HG02798 (cell line): Measurements from ENCODE around the gene SALL3.
"Not testable (repeated sequence)": the region's sequence is repeated elsewhere in the genome, so short reads cannot be mapped to it uniquely, and the experiment has no call there.

ENCODE experiments used
- ATAC-seq: cut with Tn5 transposase; IDR thresholded peaks from one replicate; pipeline ENCODE4 v1.9.1; 2021; ENCODE audit warnings: mild to moderate bottlenecking; ENCODE audit not compliant: unreplicated experiment, poor library complexity

SALL3 gene

DNA sequence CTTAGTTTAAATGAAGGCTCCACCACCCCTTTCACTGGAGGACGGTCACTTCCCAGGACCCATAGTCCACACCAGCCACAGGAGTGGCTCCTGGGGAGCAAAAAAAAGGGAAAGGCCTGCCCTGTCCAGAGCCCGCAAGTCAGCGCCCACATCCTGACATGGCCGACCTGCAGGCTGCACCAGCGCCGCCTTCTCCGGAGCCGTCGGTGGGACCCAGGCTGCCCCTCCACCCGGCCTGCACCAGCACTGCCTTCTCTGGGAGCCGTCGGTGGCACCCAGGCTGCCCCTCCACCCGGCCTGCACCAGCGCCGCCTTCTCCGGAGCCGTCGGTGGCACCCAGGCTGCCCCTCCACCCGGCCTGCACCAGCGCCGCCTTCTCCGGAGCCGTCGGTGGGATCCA, 14.9 kb upstream of the SALL3 start:
- not testable (repeated sequence) for ATAC-seq

DNA sequence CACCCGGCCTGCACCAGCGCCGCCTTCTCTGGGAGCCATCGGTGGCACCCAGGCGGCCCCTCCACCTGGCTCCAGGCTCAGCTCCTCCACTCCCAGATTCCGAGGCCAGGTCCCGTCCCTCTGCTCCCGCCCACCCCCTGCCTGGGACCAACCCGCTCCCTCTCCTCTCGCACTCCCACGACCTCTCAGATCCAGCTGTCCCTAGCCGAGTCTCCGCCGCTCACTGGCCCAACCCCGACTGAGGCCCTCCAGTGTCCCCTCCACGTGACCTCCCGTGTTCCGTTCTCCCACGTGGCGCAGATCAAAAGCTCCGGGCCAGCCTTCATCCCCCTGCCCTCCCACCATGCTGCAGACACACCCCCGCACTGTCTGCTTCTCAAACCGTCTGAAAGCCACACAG, 14.4 kb upstream of the SALL3 start:
- ATAC-seq: no peak

DNA sequence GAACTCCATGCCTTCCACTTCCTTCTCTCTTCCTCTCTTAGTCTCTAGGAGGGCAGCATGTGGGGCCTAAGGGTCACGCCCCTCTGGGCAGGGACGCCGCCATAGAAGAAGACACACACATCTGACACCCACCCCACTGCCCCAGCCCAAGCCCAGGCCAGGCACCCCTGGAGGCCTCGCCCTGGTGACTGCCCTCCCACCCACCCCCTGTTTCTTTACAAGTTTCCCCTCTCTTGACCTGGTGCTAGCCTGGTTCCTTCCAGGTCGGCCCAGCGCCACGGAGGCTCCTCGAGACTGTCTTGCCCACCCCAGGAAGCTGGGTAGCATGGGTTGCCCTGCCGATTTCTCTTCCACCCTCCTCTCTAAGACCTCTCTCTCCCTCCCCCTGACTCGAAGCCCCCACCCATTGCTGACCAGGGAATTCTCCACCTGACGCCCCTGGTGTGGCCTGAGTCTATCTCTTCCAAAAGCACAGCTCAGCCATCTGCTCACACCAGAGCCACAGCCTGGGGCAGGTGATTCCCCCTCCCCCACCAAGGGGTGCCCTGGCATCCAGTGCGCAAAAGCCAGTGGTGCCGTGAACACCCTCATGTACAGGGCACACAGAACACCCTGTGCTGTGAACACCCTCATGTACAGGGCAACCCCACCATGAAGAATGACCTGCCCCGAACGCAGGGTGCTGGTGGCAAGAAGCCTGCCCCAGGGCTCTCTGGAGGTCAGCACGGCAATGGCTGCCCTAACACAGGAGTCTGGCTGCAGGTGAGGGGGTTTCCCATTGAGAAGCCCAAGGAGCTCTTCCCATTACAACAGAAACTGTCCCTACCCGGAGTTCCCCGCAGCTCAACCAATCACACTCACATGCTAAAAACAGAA, 13.5 kb upstream of the SALL3 start:
- ATAC-seq: no peak

DNA sequence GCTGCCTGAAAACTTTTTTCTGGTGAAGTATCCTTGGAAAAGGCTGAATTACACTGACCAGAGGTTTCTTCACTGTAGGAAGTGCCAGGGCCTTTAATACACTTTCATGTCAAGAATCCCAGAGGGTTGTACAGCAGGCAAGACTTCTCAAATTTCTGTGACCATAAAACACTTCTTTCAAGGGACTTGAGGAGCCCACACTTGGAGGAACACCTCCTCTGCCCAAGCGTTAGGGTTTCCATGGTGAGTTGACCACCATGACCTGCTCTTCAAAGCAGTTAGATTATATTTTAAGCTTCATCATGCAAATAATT, 12.9 kb upstream of the SALL3 start:
- ATAC-seq: no peak

DNA sequence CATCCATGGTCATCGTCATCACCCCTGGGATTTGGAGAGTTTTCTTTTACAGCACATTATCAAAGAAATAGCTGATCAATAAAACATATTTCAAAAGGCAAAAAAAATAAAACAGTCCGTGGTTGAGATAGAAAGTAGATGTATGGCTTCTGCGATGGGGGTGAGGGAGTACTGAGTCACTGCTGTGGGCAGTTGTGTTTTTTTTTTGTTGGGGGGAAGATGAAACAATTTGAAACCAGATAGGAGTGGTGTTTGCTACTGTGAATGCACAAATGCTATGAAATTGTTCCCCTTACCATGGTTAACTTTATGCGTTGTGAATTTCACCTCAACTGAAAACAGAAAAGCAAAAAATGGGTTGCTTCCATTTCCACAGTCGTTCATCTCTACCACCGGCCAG, 11.9 kb upstream of the SALL3 start:
- ATAC-seq: no peak

DNA sequence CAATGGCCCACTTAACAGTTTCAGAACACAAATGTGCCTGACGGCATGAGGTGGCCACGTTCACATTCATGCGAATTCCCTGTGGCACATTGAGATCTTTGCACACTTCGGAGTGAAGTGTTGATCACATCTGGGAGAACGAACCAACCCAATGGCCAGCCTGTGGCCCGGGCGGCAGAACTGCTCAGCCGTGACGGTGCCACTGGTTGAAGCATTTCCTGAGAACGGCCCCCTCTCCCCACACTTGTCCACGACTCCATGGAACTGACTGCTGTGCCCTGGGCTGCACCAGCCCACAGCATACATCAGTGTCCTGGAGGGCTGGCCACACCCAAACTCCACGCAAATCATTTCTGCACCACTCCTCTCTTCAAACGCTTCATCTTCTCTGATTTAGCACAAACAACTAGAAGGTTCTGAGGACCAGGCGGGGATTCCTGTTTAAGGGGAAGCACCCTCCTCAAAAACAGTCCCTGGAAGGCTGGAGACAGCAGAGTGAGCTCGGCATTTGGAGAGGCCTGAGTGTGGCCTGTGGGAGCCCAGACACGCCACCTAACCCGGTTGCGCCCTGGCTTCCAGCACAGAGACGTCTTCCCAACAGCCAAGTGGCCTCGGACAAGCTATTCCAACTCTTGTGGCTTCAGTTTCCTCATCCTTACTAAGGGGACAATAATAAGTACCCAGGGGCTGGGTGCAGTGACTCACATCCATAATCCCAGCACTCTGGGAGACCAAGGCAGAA, 9.9 kb upstream of the SALL3 start:
- no peak for ATAC-seq

DNA sequence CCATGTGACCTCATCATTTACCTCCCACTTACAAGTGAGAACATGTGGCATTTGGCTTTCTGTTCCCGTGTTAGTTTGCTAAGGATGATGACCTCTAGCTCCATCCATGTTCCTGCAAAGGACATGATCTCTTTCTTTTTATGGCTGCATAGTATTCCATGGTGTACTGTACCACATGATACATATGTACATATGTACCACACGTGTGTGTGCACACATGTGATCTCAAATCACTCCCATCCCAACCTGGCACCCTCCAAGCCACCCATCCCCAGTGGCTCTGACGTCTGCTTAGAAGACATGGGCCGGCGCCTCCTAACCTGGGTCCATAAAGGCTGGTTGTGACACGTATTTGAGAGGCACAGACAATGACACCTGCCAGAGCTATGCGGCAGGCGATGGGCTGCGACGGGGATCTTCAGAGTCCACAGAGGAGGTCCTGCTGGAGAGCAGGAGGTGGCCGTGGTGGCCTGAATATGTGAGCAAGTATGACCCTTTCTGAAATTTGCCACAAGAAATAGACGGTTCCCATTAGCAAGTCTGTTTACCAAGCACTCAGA, 8.8 kb upstream of the SALL3 start:
- no peak for ATAC-seq

DNA sequence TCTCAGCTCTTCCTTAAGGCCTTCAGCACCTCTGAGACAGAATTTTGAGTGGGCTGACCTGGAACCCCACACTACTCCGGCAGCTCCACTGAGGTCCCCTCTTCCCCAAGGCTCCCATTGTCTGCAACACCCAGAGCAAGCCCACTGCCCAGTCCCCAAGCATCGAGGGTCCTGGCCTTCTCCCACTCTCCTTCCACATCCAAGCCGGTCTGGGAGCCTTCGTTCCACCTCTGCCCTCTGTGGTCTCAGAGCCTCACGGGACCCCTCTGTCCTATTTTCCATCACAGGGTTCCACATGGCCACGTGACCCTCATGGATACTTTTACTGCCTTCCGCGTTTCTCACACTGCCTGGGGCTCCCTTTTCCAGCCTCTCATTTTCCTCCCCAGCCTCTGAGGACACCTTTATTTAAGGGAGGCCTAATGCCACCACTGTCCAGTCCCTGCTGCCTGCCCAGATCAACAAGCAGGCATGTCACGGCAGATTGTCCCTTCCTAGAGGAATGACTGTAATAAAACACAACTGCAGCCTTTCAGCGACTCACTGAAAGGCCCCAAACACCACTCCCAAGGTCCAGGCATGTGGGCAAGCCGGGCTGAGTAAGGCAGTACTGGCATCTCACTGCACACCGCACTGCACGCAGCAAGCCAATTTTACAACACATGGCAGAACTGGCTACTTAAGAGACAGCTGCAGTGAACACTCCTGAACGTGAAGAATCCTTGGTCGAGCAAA, 7.9 kb upstream of the SALL3 start:
- no peak for ATAC-seq

DNA sequence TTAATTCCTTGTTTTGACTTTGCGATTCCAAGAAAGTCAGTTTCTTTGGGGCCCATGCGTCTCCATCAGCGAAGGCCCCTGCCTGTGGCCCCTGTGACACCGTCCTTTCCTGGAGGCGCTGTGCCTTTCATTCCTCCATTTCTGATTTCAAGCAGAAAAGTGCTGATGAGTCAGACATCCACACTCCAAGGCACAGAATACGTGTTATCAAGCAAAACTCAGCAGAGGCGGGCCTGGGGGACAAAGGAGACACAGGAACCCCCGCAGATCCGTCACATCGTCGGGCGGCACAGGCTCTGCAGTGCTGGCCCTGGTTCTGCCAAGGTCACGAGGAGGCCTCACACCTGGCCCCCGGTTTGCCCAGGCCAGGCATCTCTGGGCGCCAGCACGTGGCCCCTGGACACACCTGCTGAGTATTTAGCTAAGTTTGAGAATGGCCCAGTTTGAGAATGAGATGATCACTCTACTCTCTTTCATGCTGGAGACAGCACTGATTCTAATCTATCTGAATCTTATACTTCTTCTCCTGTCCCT, 7.2 kb upstream of the SALL3 start:
- no peak for ATAC-seq

DNA sequence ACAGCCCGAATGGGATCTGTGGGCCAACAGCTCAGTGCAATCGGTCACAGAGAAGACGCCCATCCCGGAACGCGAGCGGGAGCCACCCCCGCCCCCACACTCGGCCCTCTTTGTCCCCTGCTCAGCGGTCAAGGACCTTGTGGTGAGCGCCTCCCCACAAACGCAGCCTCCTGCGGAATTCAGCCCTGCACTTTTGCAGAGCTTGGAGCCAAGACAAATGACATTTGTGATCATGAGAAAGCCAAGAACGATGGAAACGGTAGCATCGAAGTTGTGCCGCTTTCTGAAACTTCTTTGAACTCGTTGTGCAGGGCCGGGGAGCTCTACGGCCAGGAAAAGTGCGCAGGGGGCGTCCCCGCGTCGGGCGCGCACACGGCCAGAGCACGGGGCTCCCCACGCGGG, 6.7 kb upstream of the SALL3 start:
- ATAC-seq: no peak

DNA sequence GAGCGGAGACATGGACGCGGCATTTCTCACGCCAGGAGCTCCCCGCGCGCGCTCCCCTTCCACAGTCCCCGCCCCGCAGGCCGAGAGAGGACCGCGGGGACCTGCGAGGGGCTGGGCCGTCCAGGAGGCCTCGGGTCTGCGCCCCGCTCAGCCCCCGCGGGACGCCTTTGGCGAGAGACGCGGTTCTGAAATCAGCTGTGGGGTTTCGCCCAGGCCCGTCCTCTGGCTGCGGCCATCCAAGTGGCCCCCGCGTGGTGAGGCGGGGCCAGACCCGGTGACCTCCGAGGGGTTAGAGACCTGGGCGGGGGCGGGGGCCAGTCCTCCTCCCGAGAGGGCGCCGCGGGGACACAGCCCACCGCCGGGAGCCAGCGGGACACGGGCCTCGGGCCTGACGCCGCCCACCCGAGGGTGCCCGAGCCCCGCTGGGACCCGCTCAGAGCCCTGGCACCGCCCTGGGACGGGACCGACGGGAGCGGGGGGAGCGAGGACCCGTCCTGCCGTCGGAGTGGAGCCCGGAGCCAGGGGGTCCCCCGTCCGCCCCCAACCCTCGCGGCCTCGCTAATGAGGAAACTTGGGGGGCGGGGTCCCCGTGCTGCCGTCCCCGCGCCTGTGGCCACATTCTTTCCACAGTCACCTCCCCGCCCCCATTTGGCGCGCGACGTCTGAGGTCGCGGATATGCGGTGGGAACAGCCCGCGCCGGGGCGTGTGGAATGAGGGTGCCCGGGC, 6.1 kb upstream of the SALL3 start:
- no peak for ATAC-seq

DNA sequence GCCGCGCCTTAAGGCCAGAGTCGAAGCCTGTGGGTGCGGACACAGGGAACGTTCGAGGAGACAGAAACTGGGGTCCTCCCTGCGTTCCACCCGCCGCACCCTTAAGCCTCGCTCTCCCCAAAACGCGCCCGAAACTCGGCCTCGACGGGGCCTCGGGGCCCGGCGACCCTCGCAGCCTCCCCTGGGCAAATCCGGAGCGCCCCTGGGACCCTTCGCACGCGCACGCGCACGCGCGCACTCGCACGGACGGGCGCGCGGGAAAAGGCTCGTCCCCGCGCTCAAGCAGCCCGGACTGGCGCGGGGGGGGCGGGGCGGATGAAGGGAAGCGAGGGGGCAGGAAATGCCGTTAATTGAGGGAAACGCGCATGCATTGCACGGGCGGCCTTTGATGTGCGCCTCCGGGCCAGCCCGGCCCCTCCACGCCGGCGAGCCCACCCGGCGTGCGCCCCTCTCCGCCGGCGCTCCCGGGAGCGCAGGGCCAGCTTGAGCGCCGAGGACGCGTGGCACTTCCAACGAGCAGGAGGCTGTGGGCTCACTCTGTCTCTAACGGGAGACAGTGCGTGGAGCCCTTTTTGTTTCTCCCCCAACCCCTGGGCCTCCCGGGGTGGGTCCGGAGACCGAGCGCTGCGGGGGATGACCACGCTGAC, 5.4 kb upstream of the SALL3 start:
- no peak for ATAC-seq

DNA sequence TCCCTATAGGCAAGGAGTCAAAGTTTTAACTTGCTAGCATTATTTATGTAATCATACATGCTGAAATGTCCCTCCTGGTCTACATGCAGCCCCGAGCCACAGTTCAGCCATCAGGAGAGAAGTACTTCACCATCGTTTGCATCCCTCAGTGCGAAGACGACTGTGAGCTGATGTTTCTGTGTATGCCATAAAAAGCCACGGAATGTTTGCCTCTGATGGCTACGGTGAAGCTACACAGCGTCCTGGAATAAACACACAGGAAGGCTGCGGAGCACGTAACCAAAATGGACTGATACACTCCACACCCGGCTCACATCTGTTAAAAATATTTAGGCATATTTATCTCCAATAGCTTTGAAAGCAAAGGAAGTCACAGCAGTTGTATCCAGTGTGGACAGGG, 4.3 kb upstream of the SALL3 start:
- ATAC-seq: no peak

DNA sequence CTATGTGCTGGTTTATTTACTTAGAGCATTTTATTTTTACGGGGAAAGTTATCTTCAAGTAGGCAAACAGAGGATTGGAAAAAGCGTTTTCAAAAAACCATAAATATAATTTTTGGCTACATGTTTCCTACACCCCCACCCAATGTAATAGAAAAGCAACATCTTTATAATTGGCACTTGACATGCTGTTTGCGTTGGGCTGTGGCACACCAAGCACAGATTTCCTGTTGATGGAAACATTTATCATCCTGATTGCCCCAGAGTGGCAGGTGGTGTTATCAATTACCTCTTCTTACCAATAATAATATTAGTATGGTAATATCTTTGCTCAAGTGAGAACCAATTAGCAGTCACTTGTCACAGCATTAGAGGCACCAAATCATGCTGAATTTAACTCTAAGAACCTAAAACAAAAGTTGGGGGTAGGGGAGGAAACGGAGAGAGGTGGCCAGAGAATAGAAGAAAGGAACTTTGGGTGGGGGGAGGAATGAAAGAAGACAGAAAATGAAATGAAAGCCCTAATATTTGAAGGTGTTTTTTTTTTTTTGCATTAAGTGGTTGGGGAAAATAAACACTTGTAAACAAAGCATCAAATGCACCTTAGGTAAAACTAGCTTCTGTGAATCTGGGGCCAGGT, 3.8 kb upstream of the SALL3 start:
- no peak for ATAC-seq

DNA sequence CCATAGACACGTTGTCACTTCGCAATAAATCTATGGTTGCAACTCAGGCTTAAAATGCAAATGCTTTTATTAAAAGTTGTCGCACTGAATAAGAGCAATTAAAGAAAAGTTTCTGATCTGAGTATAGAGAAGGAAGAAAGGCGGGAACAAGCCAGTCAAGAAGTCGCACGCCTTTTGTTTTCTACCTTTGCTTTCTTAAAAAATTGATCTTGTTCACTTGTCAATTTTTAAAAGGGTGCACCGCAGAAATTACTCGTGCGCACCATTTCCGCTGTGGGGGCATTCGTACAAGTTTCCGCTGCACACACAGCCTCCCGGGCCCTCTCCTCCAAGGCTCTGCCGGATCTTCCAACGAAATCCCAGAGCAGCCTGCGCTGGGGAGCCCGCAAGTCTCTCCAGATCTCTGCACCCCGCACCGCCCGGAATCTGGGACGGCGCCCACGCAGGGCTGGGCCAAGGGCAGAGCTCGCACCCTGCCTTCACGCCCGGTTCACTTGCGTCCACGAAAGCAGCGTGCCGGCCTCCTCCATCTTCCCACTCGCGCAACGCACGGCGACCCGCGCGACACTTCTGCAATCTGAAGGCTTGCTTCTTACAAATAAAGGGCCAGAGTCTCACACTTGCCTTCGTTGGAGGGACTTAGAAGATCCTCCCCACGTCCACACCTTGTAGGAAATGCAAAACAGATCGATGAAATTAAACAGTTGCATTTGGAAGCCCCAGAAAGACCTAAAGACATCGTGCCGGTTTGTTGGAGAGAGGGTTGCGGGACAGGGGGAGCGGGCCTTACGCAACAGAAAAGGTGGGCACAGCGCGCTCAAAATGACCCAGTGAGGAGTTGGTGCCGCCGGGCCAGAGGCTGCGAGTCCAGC, 2.6 kb upstream of the SALL3 start:
- no peak for ATAC-seq

DNA sequence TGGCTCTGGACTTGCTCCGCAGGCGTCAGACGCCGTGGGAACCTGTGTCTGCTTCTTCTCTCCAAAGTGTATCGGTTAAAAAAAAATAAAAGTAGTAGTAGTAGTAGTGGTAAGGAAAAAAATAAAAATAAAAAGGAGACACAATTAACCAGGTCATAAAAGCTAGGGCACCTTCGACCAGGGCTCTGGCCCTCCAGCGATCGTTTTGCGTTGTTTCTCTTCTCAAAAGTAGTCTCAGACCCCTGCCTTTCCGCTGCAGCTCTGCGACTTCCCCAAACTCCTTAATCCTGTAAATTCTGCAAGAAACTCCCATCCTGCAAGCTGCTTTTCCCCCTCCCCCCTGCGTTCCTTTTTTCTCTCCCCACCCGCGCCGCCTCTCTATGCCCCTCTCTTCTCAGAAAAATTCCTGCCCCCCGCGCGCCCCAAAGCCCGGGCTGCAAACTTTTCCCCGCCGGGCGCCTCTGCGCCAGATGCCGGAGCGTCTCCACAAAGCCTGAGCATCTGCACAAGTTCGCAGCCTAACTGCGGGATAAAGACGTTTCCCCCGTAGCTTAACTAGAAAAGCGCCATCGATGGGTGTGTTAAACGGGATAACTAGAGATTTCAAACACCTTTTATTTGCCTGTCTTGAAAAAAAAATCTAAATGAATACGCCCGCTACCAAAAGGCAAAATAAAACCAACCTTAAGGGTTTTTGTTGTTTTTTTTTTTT, 1.8 kb upstream of the SALL3 start:
- no peak for ATAC-seq

DNA sequence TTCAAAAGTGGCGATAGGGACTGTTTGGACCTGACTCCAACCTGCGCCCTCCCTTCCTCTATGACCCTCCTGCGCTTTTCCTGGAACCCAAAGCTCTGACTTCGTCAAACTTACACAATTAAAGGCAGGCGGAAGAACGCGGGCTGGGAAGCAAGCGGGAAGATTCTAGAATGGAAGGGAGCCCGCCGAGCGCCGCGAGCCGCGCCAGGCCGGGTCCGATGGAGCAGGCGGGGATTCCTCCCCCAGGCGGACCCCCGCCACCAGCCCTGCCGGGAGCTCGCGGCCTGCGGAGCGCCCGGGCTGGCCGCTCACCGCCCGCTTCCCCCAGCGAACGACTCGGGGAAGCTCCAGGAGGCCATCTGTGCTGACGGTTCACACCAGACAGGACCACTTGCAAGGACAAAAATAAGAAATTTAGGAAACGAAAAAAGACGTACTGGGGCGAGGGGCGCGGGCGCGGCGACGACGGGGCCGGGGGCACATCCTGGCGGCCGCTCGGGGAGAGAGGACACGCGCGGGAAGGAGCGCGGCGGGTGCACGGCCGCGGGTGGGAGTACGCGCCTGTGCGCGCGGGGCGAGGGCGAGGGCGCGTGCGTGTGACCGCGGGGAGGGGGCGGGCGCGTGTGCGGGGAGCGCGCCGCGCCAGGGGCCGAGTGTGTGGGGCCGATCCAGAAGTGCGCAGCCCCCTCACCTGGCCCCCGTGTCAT, 1.1 kb upstream of the SALL3 start:
- ATAC-seq: no peak
